ENCODE data around the gene ZNF473. TPM values are rescaled to one million over a fixed set of nuclear protein-coding genes. Genes with fewer than 3 reads are reported as not detected.
A peak's percentile ranks its signal among the peaks of the same experiment; 100 is the strongest.

Gene ZNF473
- polyA plus RNA-seq, 3 donors from 2014 or later: 2.9 to 7.7 (median 5.2) TPM

DNA sequence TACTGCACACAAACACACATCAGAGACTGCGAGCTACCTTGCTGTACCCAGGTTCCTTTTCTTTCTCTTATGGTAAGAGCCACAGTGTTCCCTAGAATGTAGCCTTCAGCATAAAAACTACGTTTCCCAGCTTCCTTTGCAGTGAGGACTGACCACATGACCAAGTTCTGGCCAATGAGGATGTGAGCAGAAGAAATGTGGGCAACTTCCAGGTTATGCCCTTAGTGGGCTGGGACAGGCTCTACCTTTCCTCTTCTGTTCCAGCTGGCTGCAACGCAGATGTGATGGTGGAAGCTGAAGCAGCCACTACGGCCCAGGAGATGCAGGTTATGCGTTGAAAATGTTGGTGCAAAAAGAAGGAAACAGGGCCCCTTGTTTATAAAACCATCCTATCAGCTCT, 28.1 kb upstream of the ZNF473 start:
- Mint-ChIP-seq H3K9me3 (no peaks in the 10 kb centered on the region), H3K4me3 (no peak overlapping the region), H3K27me3 (ENCODE audit: low read depth in 3 of 3) (no peaks in the 10 kb centered on the region), H3K27ac (peak overlapping the region in 1 of 6 donors; percentile 78), H3K4me1 (peaks cover 19 to 21% of the 10 kb centered on the region in 2 donors), H3K36me3 (peaks cover 26 to 55% (median 37%) of the 10 kb centered on the region in 3 donors)
- DNase-seq: peak in 2 of 3 donors; percentile 6 to 12

DNA sequence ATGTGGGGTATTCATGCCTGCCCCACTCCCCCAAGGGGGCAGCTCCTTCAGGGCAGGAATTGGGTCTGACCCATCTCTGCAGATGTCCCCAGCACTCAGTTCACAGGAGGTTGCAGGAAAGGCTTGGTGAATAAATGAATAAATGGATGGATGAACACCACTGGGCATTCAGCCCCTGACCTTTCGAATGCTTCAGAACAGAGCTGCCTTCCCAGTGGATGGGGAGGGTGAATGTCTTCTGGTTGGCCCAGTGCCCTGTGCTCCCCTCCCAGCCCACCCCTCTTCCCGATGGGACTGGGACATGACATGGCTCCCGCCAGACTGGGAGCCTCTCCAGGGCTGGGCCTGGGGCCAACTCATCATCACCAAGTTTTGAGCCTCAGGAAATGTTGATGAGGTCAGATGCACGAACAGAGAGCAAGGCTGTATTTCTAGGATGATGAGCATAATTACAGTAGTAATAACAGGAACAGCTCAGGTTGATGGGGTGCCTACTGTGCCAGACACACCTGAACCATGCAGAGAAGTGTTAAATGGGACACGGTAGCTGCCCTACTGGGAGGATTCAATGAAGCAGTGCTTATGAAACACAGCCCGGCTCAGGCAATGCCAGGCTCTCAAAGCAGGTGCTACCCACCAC, 26.3 kb upstream of the ZNF473 start:
- peak overlapping the region in 2 of 6 donors; percentile 10 to 28 for H3K27ac Mint-ChIP-seq
- peaks cover 0 to 4% (median 0%) of the 10 kb centered on the region in 3 donors for H3K27me3 Mint-ChIP-seq (ENCODE audit: low read depth in 3 of 3)

GRCh38 chr19:50000038-50000840, 25.6 kb upstream of the ZNF473 start:
- no peak overlapping the region for H3K4me3 Mint-ChIP-seq
- H3K27ac Mint-ChIP-seq: peak overlapping the region in 1 of 6 donors; percentile 23
- DNase-seq: no peak

More for the DNA sequence above, 26.3 kb upstream of the ZNF473 start:
- no peaks in the 10 kb centered on the region for H3K9me3 Mint-ChIP-seq
- DNase-seq: no peak
- H3K4me1 Mint-ChIP-seq: peaks cover 37 to 39% of the 10 kb centered on the region in 2 donors
- peaks cover 16 to 42% (median 21%) of the 10 kb centered on the region in 3 donors for H3K36me3 Mint-ChIP-seq
- no peak overlapping the region for H3K4me3 Mint-ChIP-seq

DNA sequence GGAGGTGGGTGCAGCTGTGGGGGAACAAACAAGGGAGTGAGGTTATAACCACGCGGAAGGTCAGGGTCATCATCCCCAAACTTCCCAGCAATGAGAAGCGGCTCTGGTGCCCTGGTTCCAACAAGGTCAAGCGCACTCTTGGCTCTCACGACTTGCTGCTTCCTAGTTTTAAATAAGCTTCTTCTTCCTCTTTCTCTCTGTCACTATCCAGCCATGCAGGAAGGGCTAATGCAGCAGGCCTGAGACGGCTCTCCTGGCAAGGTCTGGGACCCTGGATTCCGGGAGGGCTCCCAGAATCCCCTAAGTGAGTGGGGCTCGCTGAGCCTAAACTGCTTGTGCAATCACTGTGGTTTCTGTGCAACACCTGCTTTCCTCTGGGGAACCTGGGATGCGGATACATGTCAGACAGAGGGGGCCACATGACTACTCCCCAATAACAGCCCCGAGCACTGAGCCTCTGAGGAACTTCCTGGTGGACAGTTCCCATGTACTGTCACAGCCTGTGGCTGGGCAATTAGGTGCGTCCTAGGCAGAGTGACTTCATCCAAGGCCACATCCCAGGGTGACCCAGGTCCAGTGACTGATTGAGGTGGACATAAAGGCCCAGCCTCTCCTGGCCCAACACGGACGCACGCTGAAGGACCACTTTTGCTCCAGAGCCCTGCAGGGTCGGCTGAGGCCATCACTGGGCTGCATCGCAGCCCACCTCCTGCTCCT, 24.8 kb upstream of the ZNF473 start:
- H3K27me3 Mint-ChIP-seq (ENCODE audit: low read depth in 3 of 3): peaks cover 0 to 8% (median 0%) of the 10 kb centered on the region in 3 donors
- H3K4me1 Mint-ChIP-seq: peaks cover 48 to 50% of the 10 kb centered on the region in 2 donors
- DNase-seq: no peak
- H3K9me3 Mint-ChIP-seq: no peaks in the 10 kb centered on the region
- H3K36me3 Mint-ChIP-seq: peaks cover 12 to 37% (median 12%) of the 10 kb centered on the region in 3 donors
- peak overlapping the region in 3 of 6 donors; percentile 23 to 34 (median 23) for H3K27ac Mint-ChIP-seq
- no peak overlapping the region for H3K4me3 Mint-ChIP-seq

More at GRCh38 chr19:50000038-50000840, 25.6 kb upstream of the ZNF473 start:
- H3K27me3 Mint-ChIP-seq (ENCODE audit: low read depth in 3 of 3): peaks cover 0 to 5% (median 0%) of the 10 kb centered on the region in 3 donors
- no peaks in the 10 kb centered on the region for H3K9me3 Mint-ChIP-seq
- H3K4me1 Mint-ChIP-seq: peaks cover 45 to 46% of the 10 kb centered on the region in 2 donors
- H3K36me3 Mint-ChIP-seq: peaks cover 12 to 37% (median 15%) of the 10 kb centered on the region in 3 donors

DNA sequence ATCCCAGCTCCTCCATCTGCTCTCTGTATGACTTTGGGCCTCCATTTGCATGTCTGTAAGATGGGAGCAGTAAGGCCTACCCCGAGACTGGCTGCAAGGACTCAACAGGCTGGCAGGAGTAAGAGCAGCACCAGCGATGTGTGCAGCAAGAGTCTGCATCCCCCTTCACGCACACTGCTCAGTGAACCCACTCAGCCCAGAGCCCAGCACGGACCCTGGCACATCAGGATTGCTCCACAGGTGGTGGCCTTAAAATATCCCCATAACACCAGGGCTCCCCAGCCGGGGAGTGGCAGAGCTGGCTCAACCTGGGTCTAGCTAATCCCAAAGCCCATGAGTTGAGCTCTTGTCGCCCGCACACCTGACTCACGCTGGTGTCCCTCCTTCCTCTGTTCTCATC, 24.0 kb upstream of the ZNF473 start:
- H3K36me3 Mint-ChIP-seq: peaks cover 9 to 39% (median 14%) of the 10 kb centered on the region in 3 donors
- no peak for DNase-seq
- H3K4me3 Mint-ChIP-seq: no peak overlapping the region

GRCh38 chr19:50002386-50002960, 23.3 kb upstream of the ZNF473 start:
- peak overlapping the region; percentile 73 to 91 (median 88) for H3K27ac Mint-ChIP-seq
- H3K4me1 Mint-ChIP-seq: peaks cover 48 to 50% of the 10 kb centered on the region in 2 donors
- peak overlapping the region; percentile 75 to 90 (median 78) for H3K4me3 Mint-ChIP-seq
- peaks cover 11 to 42% (median 16%) of the 10 kb centered on the region in 3 donors for H3K36me3 Mint-ChIP-seq
- peaks cover 0 to 8% (median 0%) of the 10 kb centered on the region in 3 donors for H3K27me3 Mint-ChIP-seq (ENCODE audit: low read depth in 3 of 3)
- H3K9me3 Mint-ChIP-seq: no peaks in the 10 kb centered on the region
- no peak for DNase-seq

More for the DNA sequence above, 24.0 kb upstream of the ZNF473 start:
- peaks cover 0 to 8% (median 0%) of the 10 kb centered on the region in 3 donors for H3K27me3 Mint-ChIP-seq (ENCODE audit: low read depth in 3 of 3)
- H3K4me1 Mint-ChIP-seq: peaks cover 48 to 50% of the 10 kb centered on the region in 2 donors
- H3K27ac Mint-ChIP-seq: no peak overlapping the region
- H3K9me3 Mint-ChIP-seq: no peaks in the 10 kb centered on the region

DNA sequence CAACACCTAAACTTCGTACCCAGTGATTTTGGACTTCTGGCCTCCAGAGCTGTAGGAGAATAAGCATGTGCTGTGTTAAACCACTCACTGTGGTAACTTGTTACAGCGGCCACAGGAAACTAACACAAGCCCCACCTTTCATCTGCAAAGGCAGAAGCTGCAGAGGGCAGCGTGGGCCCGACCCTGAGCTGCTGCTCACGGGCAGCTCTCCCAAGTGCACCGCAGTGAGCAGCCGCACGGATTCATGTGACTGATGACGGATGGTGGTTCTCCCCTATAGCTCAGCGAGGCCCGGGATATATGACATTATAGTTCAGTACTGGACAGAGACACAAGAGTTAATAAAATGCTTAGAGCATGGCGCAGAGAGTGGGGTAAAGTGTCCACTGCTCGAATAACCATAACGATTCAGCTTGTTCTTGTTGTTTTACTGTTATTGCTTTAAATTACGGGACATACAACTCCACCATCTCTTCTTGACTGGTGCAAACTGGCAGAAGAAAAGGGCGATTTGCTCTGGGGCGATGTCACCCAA, 22.5 kb upstream of the ZNF473 start:
- peaks cover 43 to 47% of the 10 kb centered on the region in 2 donors for H3K4me1 Mint-ChIP-seq
- peaks cover 9 to 45% (median 16%) of the 10 kb centered on the region in 3 donors for H3K36me3 Mint-ChIP-seq
- H3K4me3 Mint-ChIP-seq: peak overlapping the region; percentile 75 to 90 (median 78)
- H3K27ac Mint-ChIP-seq: peak overlapping the region; percentile 73 to 91 (median 88)
- H3K27me3 Mint-ChIP-seq (ENCODE audit: low read depth in 3 of 3): peaks cover 0 to 8% (median 0%) of the 10 kb centered on the region in 3 donors
- H3K9me3 Mint-ChIP-seq: no peaks in the 10 kb centered on the region
- peak; percentile 76 to 80 (median 78) for DNase-seq

- Mint-ChIP-seq H3K27ac (peak overlapping the region; percentile 73 to 91 (median 88)), H3K27me3 (ENCODE audit: low read depth in 3 of 3) (peaks cover 0 to 8% (median 2%) of the 10 kb centered on the region in 3 donors), H3K4me3 (peak overlapping the region; percentile 75 to 90 (median 78)), H3K9me3 (no peaks in the 10 kb centered on the region), H3K36me3 (peaks cover 9 to 48% (median 16%) of the 10 kb centered on the region in 3 donors), H3K4me1 (peaks cover 43 to 47% of the 10 kb centered on the region in 2 donors)
- peak; percentile 54 to 63 (median 55) for DNase-seq
These were observed 21.9 kb upstream of the ZNF473 start for GRCh38 chr19:50003810-50004419.

DNA sequence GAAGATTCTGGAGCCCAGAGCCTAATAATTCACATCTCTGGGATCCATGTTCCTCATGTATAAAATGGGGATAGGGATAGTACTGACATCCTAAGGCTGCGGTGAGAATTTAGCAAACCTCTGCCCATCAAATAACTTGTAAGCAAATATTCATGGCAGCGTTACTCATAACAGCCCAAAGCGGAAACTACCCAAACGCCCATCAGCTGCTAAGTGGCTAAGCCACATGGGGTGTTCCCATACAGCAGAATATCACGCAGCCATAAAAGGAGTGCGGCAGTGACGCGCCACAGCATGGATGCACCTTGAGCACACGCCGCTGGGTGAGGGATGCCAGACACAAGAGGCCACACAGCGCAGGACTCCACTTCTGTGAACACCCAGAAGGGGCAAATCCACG, 20.4 kb upstream of the ZNF473 start:
- H3K4me1 Mint-ChIP-seq: peaks cover 43 to 47% of the 10 kb centered on the region in 2 donors
- DNase-seq: peak in 1 of 3 donors; percentile 58
- peak overlapping the region in 2 of 6 donors; percentile 90 to 91 for H3K27ac Mint-ChIP-seq
- H3K9me3 Mint-ChIP-seq: no peaks in the 10 kb centered on the region
- peak overlapping the region in 1 of 5 donors; percentile 90 for H3K4me3 Mint-ChIP-seq
- peaks cover 0 to 8% (median 2%) of the 10 kb centered on the region in 3 donors for H3K27me3 Mint-ChIP-seq (ENCODE audit: low read depth in 3 of 3)
- H3K36me3 Mint-ChIP-seq: peaks cover 9 to 41% (median 12%) of the 10 kb centered on the region in 3 donors

DNA sequence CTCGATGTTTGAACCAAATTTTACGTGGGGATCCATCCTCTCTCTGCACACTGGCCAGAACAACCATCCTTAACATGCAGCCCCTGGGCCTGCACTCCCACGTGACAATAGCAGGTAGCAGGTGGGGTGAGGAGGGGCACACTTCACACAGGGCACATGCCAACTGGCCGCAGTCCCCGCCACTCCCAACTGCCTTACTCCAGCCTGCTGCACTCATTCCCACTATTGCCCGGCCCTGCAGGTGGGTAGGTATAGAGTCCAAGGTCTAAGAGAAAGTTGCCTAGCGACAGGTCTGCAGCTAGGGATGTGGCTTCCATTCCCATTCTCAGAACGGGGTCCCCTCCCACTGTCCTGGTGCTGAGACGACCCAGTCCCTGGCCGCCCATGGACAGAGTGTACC, 18.6 kb upstream of the ZNF473 start:
- H3K27ac Mint-ChIP-seq: peak overlapping the region in 1 of 6 donors; percentile 51

GRCh38 chr19:50007947-50008346, 17.9 kb upstream of the ZNF473 start:
- DNase-seq: no peak
- H3K36me3 Mint-ChIP-seq: peaks cover 10 to 37% (median 12%) of the 10 kb centered on the region in 3 donors
- peaks cover 27 to 28% of the 10 kb centered on the region in 2 donors for H3K4me1 Mint-ChIP-seq
- peaks cover 0 to 8% (median 2%) of the 10 kb centered on the region in 3 donors for H3K27me3 Mint-ChIP-seq (ENCODE audit: low read depth in 3 of 3)
- H3K4me3 Mint-ChIP-seq: no peak overlapping the region
- peak overlapping the region in 1 of 6 donors; percentile 6 for H3K27ac Mint-ChIP-seq
- no peaks in the 10 kb centered on the region for H3K9me3 Mint-ChIP-seq

More for the DNA sequence above, 18.6 kb upstream of the ZNF473 start:
- Mint-ChIP-seq H3K4me1 (peaks cover 35 to 36% of the 10 kb centered on the region in 2 donors), H3K27me3 (ENCODE audit: low read depth in 3 of 3) (peaks cover 0 to 8% (median 2%) of the 10 kb centered on the region in 3 donors), H3K4me3 (peak overlapping the region in 1 of 5 donors; percentile 14), H3K9me3 (no peaks in the 10 kb centered on the region), H3K36me3 (peaks cover 7 to 39% (median 12%) of the 10 kb centered on the region in 3 donors)
- DNase-seq: no peak

GRCh38 chr19:50008532-50008931, 17.3 kb upstream of the ZNF473 start:
- peaks cover under 1 to 4% (median 2%) of the 10 kb centered on the region in 3 donors for H3K27me3 Mint-ChIP-seq (ENCODE audit: low read depth in 3 of 3)
- H3K4me3 Mint-ChIP-seq: no peak overlapping the region
- H3K9me3 Mint-ChIP-seq: no peaks in the 10 kb centered on the region
- peaks cover 13 to 43% (median 16%) of the 10 kb centered on the region in 3 donors for H3K36me3 Mint-ChIP-seq
- H3K27ac Mint-ChIP-seq: peak overlapping the region in 1 of 6 donors; percentile 46
- peaks cover 21 to 22% of the 10 kb centered on the region in 2 donors for H3K4me1 Mint-ChIP-seq
- no peak for DNase-seq

Data from immature natural killer cell (primary cell).